Measurements from ENCODE around the gene ZFHX3. TPM values are rescaled to one million over a fixed set of nuclear protein-coding genes. Genes with fewer than 3 reads are reported as not detected.

Gene ZFHX3
- total and polyA plus RNA-seq, 9 donors = 5.2 to 12.0 (median 7.5) TPM

DNA sequence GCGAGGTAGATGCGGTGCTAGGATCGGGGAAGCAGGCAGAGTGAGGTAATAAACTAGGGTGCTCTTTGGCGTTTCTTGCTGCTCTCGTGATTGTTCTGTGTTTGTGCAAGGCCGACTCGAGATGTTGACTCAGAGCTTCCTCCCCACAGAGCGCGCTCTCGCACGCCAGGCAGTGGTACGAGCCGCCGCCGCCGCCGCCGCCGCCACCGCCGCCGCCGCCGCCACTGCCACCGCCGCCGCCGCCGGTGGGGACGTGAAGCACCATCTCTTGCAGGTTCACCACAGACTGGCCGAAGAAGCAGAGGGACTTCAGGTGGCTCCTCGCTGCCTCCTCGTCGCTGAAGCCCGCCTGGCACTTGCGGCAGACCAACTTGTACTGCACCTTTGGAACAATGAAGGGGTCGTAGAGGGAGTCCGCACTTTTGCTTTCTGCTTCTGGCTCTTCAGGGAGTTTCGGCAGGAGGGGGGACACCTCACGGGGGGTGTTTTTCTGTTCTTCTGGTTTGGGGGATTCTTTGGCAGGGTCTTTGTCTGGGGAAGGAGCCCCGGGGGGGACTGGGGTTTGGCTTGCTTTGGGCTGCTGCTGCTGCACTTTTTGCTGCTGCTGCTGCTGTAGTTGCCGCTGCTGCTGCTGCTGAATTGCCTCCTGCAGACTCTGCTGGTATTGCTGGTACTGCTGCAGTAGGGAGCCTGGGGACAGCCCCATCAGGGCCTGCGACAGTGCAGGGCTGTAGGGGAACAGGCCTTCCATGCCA is 260.2 kb downstream of the ZFHX3 start:
- peaks cover 10% of the 10 kb centered on the region for H3K4me1 ChIP-seq (ENCODE audit: control insufficient read depth, insufficient read depth, low read length)
- peaks cover 6% of the 10 kb centered on the region for H3K36me3 ChIP-seq (ENCODE audit: control insufficient read depth, insufficient read depth, low read length)
- H3K9me3 ChIP-seq (replicated peaks; ENCODE audit: control insufficient read depth, low read depth, low read length) = no peaks in the 10 kb centered on the region
- peak overlapping the region; percentile 42 for H3K4me3 ChIP-seq (ENCODE audit: low read length)
- H3K27me3 ChIP-seq (ENCODE audit: control insufficient read depth, insufficient read depth, low read length) = peaks cover 2% of the 10 kb centered on the region
- peak overlapping the region; percentile 49 for H3K27ac ChIP-seq (ENCODE audit: low read length)
- WGBS (ENCODE audit: insufficient coverage) = 6% methylated on average over 37 of the region's 43 CpGs
- DNase-seq = peak; percentile 85

DNA sequence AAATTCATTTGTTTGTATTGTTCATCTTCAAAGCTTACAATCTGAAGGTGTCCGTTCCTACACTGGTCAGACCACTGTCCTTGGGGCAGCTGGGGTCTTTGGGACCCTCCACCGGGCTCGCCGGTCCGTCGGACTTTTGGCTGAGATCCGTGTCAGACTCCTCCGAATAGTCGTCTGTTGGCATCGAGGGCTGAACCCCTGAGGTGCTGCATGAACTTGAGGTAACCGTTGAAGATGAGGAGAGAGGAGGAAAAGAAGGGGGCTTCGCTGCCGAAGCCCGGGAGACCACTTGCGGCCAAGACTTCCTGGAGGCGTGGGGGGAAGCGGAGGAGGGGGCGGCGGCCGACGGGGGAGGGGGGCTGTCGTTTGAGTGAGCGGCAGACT is 260.8 kb downstream of the ZFHX3 start:
- Histone ChIP-seq H3K4me3 (ENCODE audit: low read length) (peak overlapping the region; percentile 37), H3K4me1 (ENCODE audit: control insufficient read depth, insufficient read depth, low read length) (peaks cover 10% of the 10 kb centered on the region), H3K36me3 (ENCODE audit: control insufficient read depth, insufficient read depth, low read length) (peaks cover 6% of the 10 kb centered on the region), H3K27me3 (ENCODE audit: control insufficient read depth, insufficient read depth, low read length) (peaks cover 2% of the 10 kb centered on the region), H3K27ac (ENCODE audit: low read length) (peak overlapping the region; percentile 66), H3K9me3 (replicated peaks; ENCODE audit: control insufficient read depth, low read depth, low read length) (no peaks in the 10 kb centered on the region)
- WGBS (ENCODE audit: insufficient coverage) = 6% methylated on average over 18 of the region's 23 CpGs
- peak; percentile 33 for DNase-seq

GRCh38 chr16:72786606-72787005 is 261.3 kb downstream of the ZFHX3 start:
- H3K4me3 ChIP-seq (ENCODE audit: low read length) = no peak overlapping the region
- no CpG with 5 or more reads among the region's 6 CpGs for WGBS (ENCODE audit: insufficient coverage)
- H3K27ac ChIP-seq (ENCODE audit: low read length) = peak overlapping the region; percentile 15

GRCh38 chr16:72785886-72786285 is 262.0 kb downstream of the ZFHX3 start:
- DNase-seq = peak; percentile 41
- no peaks in the 10 kb centered on the region for H3K9me3 ChIP-seq (replicated peaks; ENCODE audit: control insufficient read depth, low read depth, low read length)
- peak overlapping the region; percentile 47 for H3K27ac ChIP-seq (ENCODE audit: low read length)
- H3K36me3 ChIP-seq (ENCODE audit: control insufficient read depth, insufficient read depth, low read length) = peaks cover 6% of the 10 kb centered on the region
- peaks cover 2% of the 10 kb centered on the region for H3K27me3 ChIP-seq (ENCODE audit: control insufficient read depth, insufficient read depth, low read length)
- peaks cover 10% of the 10 kb centered on the region for H3K4me1 ChIP-seq (ENCODE audit: control insufficient read depth, insufficient read depth, low read length)
- no peak overlapping the region for H3K4me3 ChIP-seq (ENCODE audit: low read length)
- 60% methylated on average over 1 of the region's 3 CpGs for WGBS (ENCODE audit: insufficient coverage)

More at GRCh38 chr16:72786606-72787005, 261.3 kb downstream of the ZFHX3 start:
- Histone ChIP-seq H3K27me3 (ENCODE audit: control insufficient read depth, insufficient read depth, low read length) (peaks cover 2% of the 10 kb centered on the region), H3K4me1 (ENCODE audit: control insufficient read depth, insufficient read depth, low read length) (peaks cover 10% of the 10 kb centered on the region), H3K36me3 (ENCODE audit: control insufficient read depth, insufficient read depth, low read length) (peaks cover 6% of the 10 kb centered on the region), H3K9me3 (replicated peaks; ENCODE audit: control insufficient read depth, low read depth, low read length) (no peaks in the 10 kb centered on the region)
- no peak for DNase-seq

DNA sequence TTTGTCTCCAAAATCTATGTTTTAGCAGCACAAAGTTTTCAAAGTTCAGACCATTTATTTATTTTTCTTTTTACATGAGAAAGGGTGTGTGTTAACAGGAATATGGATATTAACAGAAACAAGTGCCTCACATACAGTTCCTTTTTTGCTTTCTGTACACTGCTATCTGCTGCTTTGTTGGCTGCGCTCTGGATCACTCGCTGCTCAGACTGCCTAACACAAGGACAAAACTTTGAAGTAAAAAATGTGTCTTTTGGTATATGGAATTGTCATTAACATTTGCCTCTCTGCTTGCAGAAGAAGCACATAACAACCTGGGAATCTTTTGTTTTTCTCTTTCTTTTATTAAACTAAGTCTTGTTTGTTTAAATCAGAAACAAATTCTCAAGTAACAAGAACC is 262.8 kb downstream of the ZFHX3 start:
- DNase-seq = peak; percentile 69
- peaks cover 10% of the 10 kb centered on the region for H3K4me1 ChIP-seq (ENCODE audit: control insufficient read depth, insufficient read depth, low read length)
- H3K4me3 ChIP-seq (ENCODE audit: low read length) = no peak overlapping the region
- peaks cover 2% of the 10 kb centered on the region for H3K36me3 ChIP-seq (ENCODE audit: control insufficient read depth, insufficient read depth, low read length)
- no CpG with 5 or more reads among the region's 2 CpGs for WGBS (ENCODE audit: insufficient coverage)
- peaks cover 2% of the 10 kb centered on the region for H3K27me3 ChIP-seq (ENCODE audit: control insufficient read depth, insufficient read depth, low read length)
- no peak overlapping the region for H3K27ac ChIP-seq (ENCODE audit: low read length)
- H3K9me3 ChIP-seq (replicated peaks; ENCODE audit: control insufficient read depth, low read depth, low read length) = no peaks in the 10 kb centered on the region

DNA sequence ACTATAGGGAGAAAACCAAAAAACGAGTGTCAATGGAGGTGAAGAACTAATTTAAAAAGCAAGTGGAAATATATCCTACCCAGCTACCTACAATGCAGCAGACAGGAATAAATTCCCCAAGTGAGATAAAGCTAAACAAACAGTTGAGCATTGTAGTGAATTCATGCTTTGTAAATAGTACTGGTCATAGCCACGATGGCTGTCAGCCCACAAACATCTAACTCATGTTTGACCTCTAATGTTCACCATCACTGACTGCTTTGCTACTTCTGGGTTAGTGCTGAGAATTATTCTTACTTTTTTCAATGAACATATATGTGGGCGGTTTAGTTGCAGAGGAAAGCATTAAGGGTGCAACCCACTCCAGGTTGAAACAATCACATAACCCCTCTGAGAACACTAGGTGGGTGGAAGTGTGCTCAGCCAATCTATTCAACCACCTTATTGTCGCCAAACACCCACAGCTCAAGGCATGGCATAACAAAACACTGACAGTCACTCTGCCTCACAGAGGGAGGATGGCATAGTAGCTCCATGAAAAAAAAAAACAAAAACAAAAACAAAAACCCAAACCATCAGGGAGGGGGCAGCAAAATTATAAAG is 264.1 kb downstream of the ZFHX3 start:
- Histone ChIP-seq H3K4me3 (ENCODE audit: low read length) (no peak overlapping the region), H3K9me3 (replicated peaks; ENCODE audit: control insufficient read depth, low read depth, low read length) (no peaks in the 10 kb centered on the region), H3K36me3 (ENCODE audit: control insufficient read depth, insufficient read depth, low read length) (peaks cover 2% of the 10 kb centered on the region), H3K4me1 (ENCODE audit: control insufficient read depth, insufficient read depth, low read length) (peaks cover 10% of the 10 kb centered on the region), H3K27ac (ENCODE audit: low read length) (no peak overlapping the region), H3K27me3 (ENCODE audit: control insufficient read depth, insufficient read depth, low read length) (peaks cover 2% of the 10 kb centered on the region)
- no peak for DNase-seq
- no CpG with 5 or more reads among the region's 4 CpGs for WGBS (ENCODE audit: insufficient coverage)

DNA sequence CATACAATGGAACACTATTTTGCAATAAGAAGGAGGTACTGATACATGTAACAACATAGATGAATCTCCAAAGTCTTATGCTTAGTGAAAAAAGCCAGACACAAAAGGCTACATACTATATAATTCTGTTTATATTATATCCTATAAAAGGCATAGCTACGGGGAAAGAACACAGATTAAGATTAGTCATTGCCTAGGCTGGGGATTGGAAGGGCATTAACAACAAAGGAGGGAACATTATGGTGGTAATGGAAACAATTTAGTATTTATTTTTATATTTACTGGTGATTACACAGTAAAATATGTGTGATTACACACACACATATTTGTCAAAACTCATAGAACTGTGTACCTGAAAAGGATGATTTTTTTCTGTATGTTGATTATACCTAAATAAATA is 278.1 kb downstream of the ZFHX3 start:
- no CpG with 5 or more reads among the region's 1 CpG for WGBS (ENCODE audit: insufficient coverage)

GRCh38 chr16:72768591-72768990 is 279.3 kb downstream of the ZFHX3 start:
- Histone ChIP-seq H3K4me3 (ENCODE audit: low read length) (no peak overlapping the region), H3K27ac (ENCODE audit: low read length) (no peak overlapping the region), H3K27me3 (ENCODE audit: control insufficient read depth, insufficient read depth, low read length) (no peaks in the 10 kb centered on the region), H3K36me3 (ENCODE audit: control insufficient read depth, insufficient read depth, low read length) (no peaks in the 10 kb centered on the region), H3K9me3 (replicated peaks; ENCODE audit: control insufficient read depth, low read depth, low read length) (no peaks in the 10 kb centered on the region), H3K4me1 (ENCODE audit: control insufficient read depth, insufficient read depth, low read length) (no peaks in the 10 kb centered on the region)
- DNase-seq = no peak
- WGBS (ENCODE audit: insufficient coverage) = 80% methylated on average over 2 of the region's 5 CpGs

More for the DNA sequence above, 278.1 kb downstream of the ZFHX3 start:
- H3K4me1 ChIP-seq (ENCODE audit: control insufficient read depth, insufficient read depth, low read length) = no peaks in the 10 kb centered on the region
- no peak overlapping the region for H3K27ac ChIP-seq (ENCODE audit: low read length)
- no peak overlapping the region for H3K4me3 ChIP-seq (ENCODE audit: low read length)
- H3K27me3 ChIP-seq (ENCODE audit: control insufficient read depth, insufficient read depth, low read length) = no peaks in the 10 kb centered on the region
- no peak for DNase-seq
- no peaks in the 10 kb centered on the region for H3K9me3 ChIP-seq (replicated peaks; ENCODE audit: control insufficient read depth, low read depth, low read length)
- H3K36me3 ChIP-seq (ENCODE audit: control insufficient read depth, insufficient read depth, low read length) = no peaks in the 10 kb centered on the region

DNA sequence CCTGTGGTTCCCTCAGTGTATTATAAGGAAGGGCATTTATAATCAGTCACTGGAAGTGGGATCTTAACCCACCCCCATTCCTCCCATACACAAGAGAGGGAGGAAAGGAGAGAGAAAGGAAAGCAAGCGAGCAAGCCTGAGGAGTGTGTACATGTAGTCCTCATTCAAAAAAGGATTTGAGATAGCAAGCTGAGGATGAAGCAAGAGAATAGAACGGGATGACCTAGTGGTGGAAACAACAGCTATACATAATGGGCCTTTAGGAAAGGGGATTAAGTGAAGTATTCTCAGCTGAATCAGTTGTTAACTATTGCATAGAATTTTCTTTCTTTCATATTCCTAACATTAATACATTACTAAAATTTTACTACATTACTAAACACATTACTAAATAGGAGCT is 281.4 kb downstream of the ZFHX3 start:
- DNase-seq = no peak
- Histone ChIP-seq H3K36me3 (ENCODE audit: control insufficient read depth, insufficient read depth, low read length) (no peaks in the 10 kb centered on the region), H3K4me3 (ENCODE audit: low read length) (no peak overlapping the region), H3K27me3 (ENCODE audit: control insufficient read depth, insufficient read depth, low read length) (no peaks in the 10 kb centered on the region), H3K9me3 (replicated peaks; ENCODE audit: control insufficient read depth, low read depth, low read length) (no peaks in the 10 kb centered on the region), H3K27ac (ENCODE audit: low read length) (no peak overlapping the region), H3K4me1 (ENCODE audit: control insufficient read depth, insufficient read depth, low read length) (no peaks in the 10 kb centered on the region)
- no CpG with 5 or more reads among the region's 2 CpGs for WGBS (ENCODE audit: insufficient coverage)

DNA sequence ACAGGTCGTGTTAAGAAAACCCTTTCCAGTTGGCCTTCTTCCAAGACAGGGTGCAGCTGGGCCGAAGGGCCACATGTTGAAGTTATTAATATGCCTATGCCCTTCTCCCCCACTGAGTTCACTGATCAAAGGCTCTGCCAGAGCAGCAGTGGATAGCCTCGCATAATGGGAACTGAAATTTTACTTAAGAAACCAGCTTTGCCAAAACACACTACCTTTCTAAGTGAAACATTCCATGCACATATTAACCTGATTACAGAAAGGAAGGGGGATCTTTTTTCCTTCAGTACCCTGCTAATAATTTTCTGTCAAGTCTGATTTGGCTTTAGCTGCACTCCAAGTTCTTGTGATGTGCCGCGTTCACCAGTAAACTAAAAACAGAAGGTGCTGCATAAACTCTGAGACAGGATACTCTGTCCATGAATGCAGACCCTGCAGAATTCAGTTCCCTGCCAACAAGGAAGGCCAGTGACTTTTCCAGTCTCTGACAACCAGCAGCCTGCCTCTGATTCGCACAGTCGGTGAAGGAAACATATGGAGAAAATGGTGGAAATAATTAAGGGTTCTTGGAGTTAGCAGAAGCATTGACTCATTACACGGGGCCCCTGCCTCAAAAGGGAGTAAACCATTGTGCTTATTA is 283.8 kb downstream of the ZFHX3 start:
- Histone ChIP-seq H3K4me1 (ENCODE audit: control insufficient read depth, insufficient read depth, low read length) (no peaks in the 10 kb centered on the region), H3K4me3 (ENCODE audit: low read length) (no peak overlapping the region), H3K27ac (ENCODE audit: low read length) (peak overlapping the region; percentile 44), H3K36me3 (ENCODE audit: control insufficient read depth, insufficient read depth, low read length) (no peaks in the 10 kb centered on the region), H3K9me3 (replicated peaks; ENCODE audit: control insufficient read depth, low read depth, low read length) (no peaks in the 10 kb centered on the region), H3K27me3 (ENCODE audit: control insufficient read depth, insufficient read depth, low read length) (no peaks in the 10 kb centered on the region)
- 26% methylated on average over 6 of the region's 8 CpGs for WGBS (ENCODE audit: insufficient coverage)
- peak; percentile 66 for DNase-seq

Measured in muscle of leg (tissue), 11 donors.